ENCODE measurements around the gene VCPKMT.
A peak's percentile ranks its signal among the peaks of the same experiment; 100 is the strongest.

VCPKMT gene

DNA sequence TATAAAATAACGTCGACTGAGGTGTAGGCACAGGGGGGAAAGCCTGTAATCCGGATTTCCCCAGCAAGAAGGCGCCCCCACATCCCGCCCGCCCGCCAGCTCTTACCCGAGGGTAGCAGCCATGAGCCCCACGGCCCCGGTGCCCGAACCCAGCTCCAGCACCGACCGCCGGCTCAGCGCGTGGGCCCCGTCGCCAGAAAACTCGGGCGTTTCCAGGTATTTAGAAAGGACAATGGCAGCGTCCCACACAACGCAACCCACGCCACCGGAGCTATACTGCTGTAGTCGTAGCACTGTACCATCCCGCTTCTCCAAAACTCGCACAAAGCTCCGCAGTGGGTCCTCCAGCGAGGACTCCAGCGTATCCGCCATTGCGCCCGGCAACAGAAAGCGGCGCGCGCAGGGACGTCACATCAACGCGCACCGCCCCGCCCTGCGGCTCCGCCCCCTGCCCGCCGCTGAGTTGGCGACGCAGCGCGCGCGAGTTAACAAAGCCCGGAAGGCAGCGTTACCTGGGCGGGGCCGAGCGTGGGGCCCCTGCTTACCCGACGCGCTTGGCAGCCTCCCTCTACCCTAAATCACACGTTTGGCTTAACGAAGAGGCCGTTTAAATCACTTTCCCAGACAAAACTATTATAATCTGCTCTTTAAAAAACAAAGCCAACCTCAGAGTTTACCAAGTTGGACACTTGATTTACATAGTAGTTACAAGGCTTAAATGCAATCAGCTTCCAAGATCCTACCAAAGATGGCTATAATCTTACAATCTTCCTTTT lies at the start of gene VCPKMT:
Gene VCPKMT, minus strand, starts transcription at position 392 of the 776 bp plus-strand sequence. Its CDS starts 20 bp downstream, at position 372.
- DNase-seq (ENCODE audit: low read depth in 2 of 2) = peak; percentile 93

DNA sequence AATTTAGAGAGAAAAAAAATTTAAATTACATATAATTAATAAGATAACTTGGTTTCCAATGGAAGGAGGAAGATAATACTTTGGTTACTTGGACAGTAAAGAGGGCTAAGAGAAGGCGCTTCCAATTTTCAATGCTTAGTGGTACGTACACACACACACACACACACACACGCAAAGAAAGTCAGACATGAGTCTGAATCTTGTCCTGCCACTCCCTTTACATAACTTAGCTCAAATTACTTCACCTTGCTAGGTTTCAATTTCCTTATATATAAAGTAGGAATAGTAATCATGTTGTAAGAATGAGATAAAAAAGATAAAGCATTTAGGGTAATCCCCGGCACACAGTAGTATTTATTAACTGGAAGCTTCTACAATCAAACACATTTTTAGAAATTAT lies 39.7 kb upstream of the VCPKMT start:
- DNase-seq (ENCODE audit: low read depth in 2 of 2) = no peak

DNA sequence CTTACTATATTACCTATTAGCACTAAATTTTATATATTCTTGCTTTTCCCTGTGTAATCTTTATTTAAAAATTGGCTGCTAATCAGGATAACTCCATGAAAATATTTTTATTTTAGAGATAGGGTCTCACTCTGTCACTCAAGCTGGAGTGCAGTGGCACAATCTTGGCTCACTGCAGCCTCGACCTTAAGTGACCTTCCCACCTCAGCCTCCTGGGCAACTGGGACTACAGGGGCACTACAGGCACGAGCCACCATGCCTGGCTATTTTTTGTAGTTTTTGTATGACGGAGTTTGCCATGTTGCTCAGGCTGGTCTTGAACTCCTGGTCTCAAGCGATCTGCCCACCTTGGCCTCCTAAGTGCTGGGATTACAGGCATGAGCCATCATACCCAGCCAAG lies 32.4 kb upstream of the VCPKMT start:
- no peak for DNase-seq (ENCODE audit: low read depth in 2 of 2)

DNA sequence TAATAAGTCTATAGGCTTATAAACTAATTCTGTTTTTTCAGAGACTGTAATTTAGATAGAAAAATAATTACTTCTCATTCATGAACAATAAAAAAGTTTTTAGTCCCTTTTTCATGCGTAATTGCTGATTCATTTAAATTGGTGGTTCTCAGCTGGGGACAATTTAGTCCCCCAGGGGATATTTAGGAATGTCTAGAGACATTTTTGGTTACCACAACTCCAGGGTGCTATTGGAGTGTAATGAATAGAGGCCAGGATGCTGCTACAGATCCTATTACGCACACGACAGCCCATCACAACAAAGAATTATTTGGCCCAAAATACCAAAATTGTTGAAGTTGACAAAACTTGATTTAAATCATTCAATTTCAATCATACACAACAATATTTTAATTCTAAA lies 22.8 kb upstream of the VCPKMT start:
- DNase-seq (ENCODE audit: low read depth in 2 of 2) = no peak

DNA sequence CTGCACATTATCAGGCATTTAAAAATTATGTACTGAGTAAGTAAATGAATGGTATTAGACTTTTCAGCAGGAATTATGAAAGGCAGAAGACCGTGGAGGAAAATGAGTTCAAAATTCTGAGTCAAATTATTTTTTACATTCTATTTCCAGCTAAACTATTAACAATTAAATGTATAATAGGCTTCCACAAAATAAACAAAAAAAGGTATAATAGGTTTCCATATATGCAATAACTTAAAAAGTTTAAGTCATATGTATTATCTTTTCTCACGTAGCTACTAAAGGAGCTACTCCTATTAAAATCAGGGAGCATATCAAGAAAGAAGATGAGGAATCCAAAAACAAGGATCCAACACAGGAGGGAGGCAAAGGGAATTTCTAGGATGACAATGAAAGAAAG lies 11.4 kb upstream of the VCPKMT start:
- no peak for DNase-seq (ENCODE audit: low read depth in 2 of 2)

DNA sequence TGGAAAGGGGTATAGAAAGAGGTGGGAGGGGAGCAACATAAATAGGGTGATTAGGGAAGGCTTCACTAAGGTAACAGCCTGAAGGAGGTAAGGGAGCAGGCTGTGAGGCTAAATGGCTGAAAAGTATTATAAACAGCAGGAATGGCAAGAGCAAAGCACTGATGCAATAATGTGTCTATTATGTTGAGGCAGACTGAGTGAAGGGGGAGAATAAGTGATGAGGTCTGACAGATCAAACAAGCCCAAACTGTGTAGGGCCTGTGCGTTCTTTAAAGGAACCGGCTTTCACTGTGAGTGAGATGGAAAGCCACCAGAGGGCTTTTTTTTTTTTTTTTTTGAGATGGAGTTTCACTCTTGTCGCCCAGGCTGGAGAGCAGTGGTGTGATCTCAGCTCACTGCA lies 6.7 kb upstream of the VCPKMT start:
- no peak for DNase-seq (ENCODE audit: low read depth in 2 of 2)

DNA sequence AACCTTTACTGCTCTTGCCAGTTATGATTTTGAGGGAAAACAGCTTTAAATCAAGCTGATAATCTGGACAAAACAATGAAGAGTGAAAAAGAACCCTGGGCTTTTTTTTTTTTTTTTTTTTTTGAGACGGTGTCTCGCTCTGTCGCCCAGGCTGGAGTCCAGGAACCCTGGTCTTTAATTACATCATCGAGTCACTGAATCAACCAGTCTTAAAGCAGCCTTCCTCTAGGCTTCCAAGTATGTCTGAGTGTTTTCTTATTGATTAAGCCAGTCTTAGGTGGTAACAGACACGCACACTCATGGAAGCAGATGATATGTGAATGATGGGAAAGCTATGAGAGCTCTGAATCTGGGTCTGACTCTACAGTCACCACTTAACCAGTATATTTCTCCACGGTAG lies 5.9 kb upstream of the VCPKMT start:
- DNase-seq (ENCODE audit: low read depth in 2 of 2) = no peak

DNA sequence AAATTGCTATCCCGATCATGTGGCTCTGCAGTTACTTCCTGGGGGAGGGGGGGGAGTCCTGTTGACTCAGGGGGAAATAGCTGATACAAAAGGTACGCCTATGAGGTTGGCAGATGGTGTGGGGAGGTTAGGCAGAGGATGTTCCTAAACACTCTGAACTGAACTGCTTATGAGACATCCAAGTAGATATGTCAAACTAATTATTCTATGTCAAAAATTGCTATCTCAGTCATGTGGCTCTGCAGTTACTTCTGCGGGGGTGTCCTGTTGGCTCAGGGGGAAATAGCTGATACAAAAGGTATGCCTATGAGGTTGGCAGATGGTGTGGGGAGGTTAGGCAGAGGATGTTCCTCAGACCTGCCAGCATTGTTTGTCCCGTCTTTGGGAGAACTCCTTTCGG lies 5.1 kb upstream of the VCPKMT start:
- DNase-seq (ENCODE audit: low read depth in 2 of 2) = no peak

DNA sequence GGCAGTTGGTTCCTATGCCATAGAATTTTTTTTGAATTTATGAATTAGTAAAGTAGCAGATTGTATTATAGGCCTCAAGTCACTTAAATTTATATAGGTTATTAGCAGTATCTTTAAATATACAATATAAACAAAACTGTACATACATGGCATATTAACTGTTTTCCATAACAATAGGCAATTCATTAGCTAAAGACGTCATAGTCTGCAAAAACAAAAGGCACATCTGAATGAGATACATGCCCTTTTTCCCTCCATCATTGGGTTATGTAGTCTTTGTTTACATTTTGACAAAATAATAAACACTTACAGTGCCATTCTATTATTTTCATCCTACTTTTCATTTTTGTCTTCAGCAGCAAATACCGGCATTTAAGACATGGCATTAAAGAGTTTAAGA lies 1.1 kb upstream of the VCPKMT start:
- DNase-seq (ENCODE audit: low read depth in 2 of 2) = no peak

DNA sequence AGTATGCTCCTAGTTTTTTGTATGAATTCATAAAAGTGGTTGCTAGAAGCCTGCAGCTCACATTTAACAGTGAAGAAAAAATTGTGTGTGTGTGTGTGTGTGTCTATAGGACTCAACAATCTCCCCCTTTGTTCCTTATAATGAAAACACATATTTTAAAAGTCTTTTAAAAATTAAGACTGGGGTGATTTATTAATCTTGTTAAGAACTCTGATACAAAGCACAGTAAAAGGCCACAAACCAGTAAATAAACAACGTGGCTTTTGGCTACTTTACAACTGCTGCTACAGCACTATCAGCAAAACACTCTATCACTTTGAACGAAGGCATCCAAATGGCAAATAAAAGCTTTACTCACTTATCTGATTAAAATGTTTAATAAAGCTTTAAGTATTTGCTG lies 594 bp upstream of the VCPKMT start:
- no peak for DNase-seq (ENCODE audit: low read depth in 2 of 2)

DNA sequence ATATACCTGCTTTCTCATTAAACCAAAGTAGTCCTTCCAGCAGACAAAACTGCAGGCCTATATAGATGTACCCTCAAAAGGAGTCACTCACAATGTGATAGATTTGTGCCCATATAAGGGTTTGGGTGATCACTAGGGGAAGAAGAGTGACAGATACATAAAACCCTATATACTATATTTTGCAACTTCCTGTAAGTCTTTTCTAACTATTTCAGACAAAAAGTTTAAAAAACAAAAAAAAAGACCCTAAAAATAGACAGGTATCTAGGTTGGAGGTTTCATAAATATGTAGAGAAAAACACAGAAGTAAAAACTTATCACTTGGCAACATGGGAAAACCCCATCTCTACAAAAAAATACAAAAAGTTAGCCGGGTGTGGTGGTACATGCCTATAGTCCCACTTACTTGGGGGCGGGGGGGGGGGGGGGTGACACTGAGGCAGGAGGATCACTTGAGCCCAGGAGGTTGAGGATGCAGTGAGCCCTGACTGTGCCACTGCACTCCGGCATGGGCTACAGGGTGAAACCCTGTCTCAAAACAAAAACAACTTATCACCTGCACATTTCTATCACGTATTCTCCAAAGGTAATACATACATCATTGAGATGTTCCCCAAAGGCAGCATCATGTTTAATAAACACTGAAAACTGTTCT lies 2.9 kb downstream of the VCPKMT start:
- no peak for DNase-seq (ENCODE audit: low read depth in 2 of 2)

DNA sequence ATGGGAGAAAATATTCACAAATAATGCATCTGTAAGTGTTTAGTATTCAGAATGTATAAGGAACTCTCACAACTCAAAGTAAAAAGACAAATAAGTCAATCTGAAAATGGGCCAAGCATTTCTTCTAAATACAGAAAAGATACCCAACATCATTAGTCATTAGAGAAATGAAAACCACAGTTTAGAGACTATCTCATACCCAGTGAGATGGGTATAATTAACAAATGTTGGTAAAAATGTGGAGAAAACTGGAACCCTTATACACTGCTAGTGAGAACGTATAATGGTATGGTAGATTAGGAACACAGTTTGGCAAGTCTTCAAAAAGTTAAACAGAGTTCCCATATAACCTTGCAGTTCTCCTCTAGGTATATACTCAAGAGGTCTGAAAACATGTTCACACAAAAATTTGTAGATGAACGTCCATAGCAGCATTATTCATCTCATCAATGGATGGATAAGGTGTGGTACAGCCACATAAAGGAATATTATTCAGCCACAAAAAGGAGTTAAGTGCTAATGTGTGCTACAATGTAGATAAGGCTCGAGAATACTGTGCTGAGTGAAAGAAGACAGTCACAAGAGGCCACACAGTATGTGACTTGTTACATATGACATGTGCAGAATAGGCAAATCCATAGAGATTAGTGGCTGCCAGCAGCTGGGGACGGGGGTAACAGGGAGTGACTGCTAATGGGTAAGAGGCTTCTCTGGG lies 5.9 kb downstream of the VCPKMT start:
- DNase-seq (ENCODE audit: low read depth in 2 of 2) = no peak

DNA sequence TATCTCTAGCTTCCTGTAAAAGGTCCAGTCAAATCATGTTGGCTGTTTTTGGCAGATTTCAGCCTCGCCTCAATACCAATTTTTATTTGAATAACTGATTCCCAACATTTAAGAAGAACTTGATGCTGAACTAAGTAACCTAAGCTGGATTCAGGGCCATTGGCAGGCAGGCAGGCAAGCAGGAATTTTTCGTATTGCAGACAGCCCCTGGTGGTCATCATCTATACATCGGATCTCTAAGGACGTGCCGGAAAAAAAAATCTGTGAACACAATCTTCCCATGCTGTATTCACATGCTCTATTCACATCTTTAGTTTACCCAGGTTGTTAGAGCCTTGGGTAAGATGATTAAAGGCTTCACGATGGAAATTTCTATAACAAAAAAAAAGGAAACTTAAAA lies 7.0 kb downstream of the VCPKMT start:
- no peak for DNase-seq (ENCODE audit: low read depth in 2 of 2)

DNA sequence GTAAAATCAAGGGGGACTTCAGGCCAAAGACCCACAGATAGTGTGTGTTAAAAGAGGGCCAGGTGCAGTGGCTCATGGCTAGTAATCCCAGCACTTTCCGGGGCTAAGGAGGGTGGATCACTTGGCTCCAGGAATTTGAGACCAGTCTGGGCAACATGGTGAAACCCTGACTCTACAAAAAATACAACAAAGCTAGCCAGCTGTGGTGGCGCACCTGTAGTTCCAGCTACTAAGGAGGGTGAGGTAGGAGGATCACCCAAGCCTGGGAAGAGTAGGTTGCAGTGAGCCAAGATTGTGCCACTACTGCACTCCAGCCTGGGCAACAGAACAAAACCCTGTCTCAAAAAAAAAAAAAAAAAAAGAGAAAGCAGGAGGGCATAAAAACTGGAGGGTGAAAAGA lies 8.5 kb downstream of the VCPKMT start:
- DNase-seq (ENCODE audit: low read depth in 2 of 2) = no peak

DNA sequence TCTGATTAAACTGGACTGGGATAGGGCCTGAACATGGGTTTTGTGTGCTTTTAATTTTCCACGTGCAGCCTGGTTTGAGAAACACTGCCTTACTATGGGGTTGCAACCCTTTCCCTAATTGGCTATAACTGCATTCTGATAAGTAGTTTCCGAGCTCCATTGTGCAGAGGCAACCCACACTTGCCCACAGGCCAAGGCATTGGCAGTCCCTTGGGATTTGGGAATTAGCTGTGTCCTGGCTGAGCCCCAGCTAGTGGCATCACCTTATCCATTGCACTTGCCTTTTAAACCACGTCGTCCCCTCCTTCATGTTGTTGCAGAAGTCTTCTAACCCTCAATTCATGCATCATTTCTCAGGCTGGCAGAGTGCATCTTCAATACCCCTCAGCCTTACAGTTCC lies 10.2 kb downstream of the VCPKMT start:
- no peak for DNase-seq (ENCODE audit: low read depth in 2 of 2)

DNA sequence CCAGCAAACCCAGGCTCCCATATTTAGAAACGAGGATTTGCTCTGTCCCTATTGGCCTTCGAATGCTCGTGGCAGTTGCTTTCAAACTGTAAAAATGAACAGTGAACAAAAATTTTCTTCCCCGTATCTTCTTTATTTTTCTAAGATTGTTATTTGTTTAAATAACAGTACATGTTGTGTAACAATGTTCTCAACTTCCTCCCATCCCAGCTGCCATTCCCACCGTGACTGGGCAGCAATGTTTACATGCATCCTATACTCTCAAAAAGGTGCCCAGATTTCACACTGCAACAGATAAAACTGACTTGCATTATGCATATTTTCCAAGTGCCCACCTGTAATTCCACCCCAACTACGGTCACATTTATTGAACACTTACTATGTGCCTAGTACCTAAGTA lies 12.8 kb downstream of the VCPKMT start:
- DNase-seq (ENCODE audit: low read depth in 2 of 2) = no peak

DNA sequence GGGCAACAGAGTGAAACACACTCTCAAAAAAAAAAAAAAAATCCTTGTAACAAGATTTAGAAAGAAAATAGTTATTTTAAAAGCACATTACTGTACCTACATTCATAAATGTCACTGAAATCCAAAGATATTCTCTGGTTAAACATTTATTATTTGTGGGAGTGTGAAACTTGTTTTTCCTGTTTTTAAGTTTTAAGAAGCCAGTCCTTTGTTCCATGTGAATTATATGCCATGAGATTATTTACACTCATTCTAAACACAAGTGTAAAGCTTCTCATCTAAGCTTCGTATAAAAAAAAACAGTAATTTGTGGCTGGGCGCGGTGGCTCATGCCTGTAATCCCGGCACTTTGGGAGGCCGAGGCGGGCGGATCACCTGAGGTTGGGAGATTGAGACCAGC lies 15.0 kb downstream of the VCPKMT start:
- no peak for DNase-seq (ENCODE audit: low read depth in 2 of 2)

DNA sequence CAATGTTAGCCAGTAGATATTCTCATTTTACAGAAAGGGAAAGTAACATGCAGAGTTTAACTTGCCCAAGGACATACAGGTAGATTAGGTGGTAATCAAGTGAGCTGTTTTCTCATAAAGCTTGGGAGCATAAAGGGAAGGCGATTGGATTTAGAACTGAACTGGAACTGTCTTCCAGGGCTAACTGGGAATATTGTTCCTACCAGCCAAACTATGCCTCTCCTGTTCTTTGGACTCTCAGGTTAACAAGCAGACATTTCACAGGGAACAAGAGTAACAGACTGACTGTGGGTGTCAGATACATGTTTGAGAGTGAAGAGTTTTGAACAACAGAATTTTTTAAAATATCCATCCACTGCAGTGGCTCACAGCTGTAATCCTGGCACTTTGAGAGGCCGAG lies 15.6 kb downstream of the VCPKMT start:
- no peak for DNase-seq (ENCODE audit: low read depth in 2 of 2)

DNA sequence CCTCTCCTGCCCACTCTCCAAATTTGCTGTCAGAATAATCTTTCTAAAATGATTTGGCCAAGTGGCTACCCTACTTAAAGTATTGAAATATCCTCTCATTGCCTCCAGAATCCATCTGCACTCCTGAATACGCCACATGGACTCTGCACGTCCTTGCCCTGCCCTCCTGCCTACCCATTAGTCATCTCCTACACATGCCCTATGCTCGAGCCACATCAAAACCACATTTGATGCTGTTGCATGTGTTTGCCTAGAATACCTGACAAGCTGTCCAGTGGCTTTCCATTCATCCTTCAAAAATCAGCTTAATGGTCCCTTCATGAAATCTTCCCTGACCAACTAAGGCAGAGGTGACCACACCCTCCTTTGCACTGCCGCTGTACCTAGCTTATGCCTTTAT lies 17.0 kb downstream of the VCPKMT start:
- DNase-seq (ENCODE audit: low read depth in 2 of 2) = no peak

DNA sequence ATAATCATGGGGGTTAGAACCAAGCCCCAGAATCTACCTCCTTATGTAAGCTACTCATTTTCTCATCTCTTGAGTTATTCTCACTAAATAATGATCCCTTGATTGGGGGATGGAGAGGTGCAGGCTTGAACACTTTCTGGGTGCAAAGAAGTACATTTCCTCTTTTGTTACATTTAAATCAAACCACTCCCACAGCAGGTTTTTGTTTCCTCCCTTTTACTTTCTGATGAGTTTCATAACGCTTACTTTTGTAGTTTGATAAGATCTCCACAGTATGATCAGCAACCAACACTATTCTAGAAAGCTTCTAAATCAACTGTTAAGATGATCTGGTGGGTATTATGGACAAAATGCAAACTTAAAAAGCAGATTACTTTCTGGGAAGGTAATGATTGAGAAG lies 20.5 kb downstream of the VCPKMT start:
- no peak for DNase-seq (ENCODE audit: low read depth in 2 of 2)

DNA sequence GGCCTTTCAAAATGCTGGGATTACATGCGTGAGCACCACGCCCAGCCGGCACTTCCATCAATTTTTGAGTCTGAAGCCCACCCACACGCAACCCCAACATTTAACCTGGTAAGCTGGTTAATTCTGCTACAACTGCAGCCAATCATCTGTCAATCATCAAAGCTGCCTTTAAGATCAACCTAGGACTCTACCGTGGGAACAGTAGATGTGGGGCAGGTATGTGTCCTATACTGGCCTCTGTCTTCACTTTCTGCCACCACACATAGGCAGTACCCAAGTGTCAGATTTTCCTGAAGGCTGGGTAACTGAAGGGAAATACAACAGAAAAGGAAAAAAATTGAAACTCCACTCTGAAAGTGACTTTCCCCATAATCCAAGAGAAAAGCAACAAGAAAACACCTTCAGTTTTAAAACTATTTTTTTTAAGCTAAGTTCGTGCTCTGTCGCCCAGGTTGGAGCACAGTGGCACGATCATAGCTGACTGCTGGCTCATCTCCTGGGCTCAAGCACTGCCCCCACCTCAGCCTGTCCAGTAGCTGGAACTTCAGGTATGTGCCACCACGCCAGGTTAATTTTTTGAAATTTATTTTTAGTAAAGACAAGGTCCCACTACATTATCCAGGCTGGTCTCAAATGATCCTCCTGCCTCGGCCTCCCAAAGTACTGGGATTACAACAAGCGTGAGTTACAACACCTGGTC lies 22.2 kb downstream of the VCPKMT start:
- DNase-seq (ENCODE audit: low read depth in 2 of 2) = no peak

DNA sequence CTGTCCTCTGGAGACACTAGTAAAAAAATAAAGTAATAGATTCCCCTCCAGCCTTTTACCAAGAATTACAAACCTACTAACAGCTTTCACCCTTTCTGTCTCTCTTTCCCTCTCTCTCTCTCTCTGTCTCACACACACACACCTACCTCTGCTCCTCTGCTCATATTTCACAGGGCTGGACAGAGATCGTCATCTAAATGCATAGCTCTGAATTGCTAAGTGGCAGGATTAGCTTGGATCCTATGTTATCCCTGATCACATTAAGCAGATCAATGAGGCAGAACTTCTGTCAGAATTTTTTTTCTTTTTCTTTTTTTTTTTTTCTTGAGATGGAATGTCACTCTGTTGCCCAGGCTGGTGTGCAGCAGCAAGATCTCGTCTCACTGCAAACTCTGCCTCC lies 22.9 kb downstream of the VCPKMT start:
- DNase-seq (ENCODE audit: low read depth in 2 of 2) = no peak

Data from stimulated activated CD8-positive, alpha-beta memory T cell treated with anti-CD3 and anti-CD28 coated beads, Interleukin-15, amount 100 ng/mL, for 48 hours (primary cell).